ENCODE data around the gene LDHAL6B.
A peak's percentile ranks its signal among the peaks of the same experiment; 100 is the strongest.
"Not testable (repeated sequence)": the region's sequence is repeated elsewhere in the genome, so short reads cannot be mapped to it uniquely, and the experiment has no call there.

The LDHAL6B gene
- long read RNA-seq, donor 1, partial matches to known transcripts: 0 of 1 reads
- long read RNA-seq, donor 1, other reads (novel, unspliced or antisense): 0 of 1 reads
- long read RNA-seq, donor 2: 0 reads
- long read RNA-seq, donor 3, partial matches to known transcripts: 0 of 1 reads
- long read RNA-seq, donor 3, other reads (novel, unspliced or antisense): 0 of 1 reads
- long read RNA-seq, donor 4: 0 reads
- long read RNA-seq, donor 5: 0 reads
- long read RNA-seq, donor 6: 0 reads
- long read RNA-seq, donor 7: 0 reads
- long read RNA-seq, donor 8: 0 reads

DNA sequence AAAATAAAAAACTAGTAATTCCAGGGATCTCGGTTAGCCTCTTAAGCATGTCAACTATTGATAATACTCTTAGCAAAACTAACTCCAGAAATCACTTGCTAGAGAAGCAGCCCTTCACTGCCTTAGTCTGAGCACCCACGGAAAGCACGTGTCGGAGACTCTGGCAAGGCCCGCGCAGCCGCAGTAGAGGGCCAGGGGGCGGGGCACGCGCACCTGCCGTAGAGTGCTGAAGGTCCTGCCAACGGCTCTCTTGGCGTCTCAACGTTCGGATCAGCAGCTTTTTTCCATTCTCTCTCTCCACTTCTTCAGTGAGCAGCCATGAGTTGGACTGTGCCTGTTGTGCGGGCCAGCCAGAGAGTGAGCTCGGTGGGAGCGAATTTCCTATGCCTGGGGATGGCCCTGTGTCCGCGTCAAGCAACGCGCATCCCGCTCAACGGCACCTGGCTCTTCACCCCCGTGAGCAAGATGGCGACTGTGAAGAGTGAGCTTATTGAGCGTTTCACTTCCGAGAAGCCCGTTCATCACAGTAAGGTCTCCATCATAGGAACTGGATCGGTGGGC, at the start of gene LDHAL6B:
Gene LDHAL6B, plus strand, starts transcription at position 221 of the 561 bp plus-strand sequence. Its CDS starts 98 bp downstream, at position 319.
- no peak for DNase-seq

DNA sequence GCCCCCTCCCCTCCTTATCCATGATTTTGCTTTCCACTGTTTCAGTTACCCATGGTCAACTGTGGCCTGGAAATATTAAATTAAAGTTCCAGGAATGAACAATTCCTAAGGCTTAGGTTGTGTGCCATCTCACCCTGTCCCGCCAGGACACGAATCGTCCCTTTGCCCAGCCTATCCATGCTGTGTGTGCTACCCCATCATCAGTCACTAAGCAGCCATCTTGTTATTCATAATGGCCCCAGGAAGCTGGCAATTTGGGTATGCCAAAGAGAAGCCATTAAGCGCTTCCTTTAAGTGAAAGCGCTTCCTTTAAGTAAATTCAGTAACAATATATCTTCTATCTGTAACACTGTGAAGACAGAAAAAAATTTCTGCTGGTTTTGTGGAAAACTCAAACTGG, 49.2 kb upstream of the LDHAL6B start:
- DNase-seq: no peak

DNA sequence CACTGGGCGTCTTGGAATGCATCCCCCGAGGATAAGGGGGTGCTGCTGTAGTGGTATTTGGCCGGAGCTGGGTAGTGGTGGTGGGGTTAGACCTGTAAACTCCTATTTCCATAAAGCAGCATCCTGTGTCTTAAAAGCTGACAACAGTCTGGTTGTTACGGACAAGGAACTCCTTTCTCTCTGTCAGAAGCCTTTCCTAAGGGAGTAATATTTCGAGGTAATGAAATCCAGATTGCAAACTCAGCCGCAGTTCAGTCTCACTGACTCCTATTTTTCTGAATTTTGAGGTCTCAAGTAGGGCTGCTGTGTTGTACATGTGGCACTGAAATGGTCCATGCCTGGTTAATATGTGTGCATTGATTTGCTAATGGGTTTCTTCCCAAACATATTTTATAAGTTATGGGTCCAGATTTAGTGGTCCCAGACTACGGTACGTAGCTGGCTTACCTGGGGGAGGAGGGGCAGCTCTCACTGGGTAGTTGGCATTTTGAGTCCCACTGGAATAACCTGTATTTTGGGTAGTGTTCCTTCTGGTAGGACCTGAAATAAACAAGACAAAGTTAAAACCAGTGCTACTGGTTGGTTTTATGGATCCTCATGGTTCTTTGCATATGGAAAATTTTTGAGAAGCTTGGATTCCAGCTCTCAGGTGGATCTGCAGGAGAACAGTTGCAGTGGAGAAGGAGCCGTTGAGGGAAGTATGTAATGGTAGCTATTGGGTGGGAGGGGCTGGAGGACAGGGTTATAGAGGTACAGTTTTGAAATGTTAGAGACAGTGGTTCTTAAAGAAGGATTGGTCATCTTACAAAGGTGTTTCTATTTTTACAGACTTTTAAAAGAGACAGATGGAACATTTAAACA, 48.6 kb upstream of the LDHAL6B start:
- no peak for DNase-seq

GRCh38 chr15:59158701-59159034, 48.0 kb upstream of the LDHAL6B start:
- no peak for DNase-seq

DNA sequence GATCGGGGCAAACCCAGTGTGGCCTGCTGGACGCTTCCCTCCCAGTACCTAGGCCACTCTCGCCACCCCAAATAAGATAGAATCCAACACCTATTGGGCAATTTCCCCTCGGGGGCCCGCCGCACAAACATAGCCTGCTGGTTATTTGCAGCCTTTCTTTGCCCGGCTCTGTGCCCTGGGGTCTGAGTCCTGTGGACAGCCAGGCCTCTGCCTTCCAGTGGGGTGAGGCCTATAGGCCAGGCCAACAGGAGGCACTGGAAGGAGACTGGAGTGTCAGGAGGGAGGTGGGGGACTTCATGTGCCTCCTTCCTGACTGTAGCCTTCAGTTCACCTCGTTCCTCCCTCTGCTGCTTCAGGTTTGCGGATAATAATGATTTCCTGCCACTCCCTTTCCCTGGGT, 47.4 kb upstream of the LDHAL6B start:
- DNase-seq: no peak

DNA sequence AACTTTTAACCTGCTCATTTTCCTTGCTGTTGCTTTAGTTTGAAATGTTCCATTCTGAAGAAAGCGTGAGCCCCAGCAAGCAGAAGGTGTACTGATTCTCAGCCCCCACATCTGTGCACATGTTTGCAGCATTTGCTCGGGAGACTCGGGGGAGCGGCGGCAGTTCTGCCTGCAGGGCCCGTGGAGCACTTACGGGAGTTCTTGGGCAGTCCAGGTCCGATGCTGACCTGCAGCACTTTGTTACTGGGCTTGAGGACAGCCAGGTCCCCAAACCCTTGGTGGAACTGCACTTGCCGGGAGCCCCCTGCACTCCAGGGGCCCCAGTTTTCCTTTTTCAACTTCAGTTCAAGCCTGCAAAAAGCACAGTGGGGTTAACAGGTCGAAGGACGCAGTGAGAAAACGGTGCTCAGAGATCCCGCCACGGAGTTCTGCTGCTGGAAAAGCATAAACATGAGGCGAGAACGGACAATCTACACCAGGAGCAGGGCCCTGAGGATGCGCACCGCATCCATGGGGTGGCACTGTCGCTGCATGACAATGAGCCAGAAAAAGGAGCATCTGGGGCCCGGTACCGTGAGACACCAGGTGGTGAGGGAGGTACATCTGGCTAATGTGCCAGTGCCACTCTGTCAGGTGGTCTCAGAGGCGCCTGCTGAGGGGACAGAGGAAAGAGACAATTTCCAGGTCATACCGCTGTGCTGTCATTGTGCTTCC, 45.6 kb upstream of the LDHAL6B start:
- DNase-seq: peak; percentile 28

DNA sequence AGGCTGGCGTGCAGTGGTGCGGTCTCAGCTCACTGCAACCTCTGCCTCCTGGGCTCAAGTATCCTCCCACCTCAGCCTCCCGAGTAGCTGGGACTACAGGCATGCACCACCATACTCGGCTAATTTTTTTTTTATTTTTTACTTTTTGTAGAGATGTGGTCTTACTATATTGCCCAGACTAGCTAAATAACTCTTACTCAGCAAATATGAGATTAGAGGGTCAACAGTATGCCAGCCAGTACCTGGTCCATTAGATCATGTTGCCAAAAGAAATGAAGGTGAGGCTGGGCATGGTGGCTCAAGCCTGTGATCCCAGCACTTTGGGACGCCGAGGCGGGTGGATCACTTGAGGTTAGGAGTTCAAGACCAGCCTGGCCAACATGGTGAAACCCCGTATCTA, 44.6 kb upstream of the LDHAL6B start:
- not testable (repeated sequence) for DNase-seq

- DNase-seq: no peak
Observed at GRCh38 chr15:59165726-59166125, 40.9 kb upstream of the LDHAL6B start.

- no peak for DNase-seq
Observed at GRCh38 chr15:59166166-59166565, 40.5 kb upstream of the LDHAL6B start.

GRCh38 chr15:59166601-59167265, 39.9 kb upstream of the LDHAL6B start:
- DNase-seq: no peak

GRCh38 chr15:59168536-59168935, 38.1 kb upstream of the LDHAL6B start:
- DNase-seq: no peak

- DNase-seq: no peak
Observed at GRCh38 chr15:59169251-59169708, 37.4 kb upstream of the LDHAL6B start.

- DNase-seq: no peak
Observed at GRCh38 chr15:59170295-59171066, 36.2 kb upstream of the LDHAL6B start.

- no peak for DNase-seq
Observed at GRCh38 chr15:59171067-59171397, 35.6 kb upstream of the LDHAL6B start.

- DNase-seq: no peak
Observed at GRCh38 chr15:59172289-59172901, 34.2 kb upstream of the LDHAL6B start.

GRCh38 chr15:59173194-59173593, 33.4 kb upstream of the LDHAL6B start:
- DNase-seq: no peak

GRCh38 chr15:59174151-59174834, 32.4 kb upstream of the LDHAL6B start:
- no peak for DNase-seq

DNA sequence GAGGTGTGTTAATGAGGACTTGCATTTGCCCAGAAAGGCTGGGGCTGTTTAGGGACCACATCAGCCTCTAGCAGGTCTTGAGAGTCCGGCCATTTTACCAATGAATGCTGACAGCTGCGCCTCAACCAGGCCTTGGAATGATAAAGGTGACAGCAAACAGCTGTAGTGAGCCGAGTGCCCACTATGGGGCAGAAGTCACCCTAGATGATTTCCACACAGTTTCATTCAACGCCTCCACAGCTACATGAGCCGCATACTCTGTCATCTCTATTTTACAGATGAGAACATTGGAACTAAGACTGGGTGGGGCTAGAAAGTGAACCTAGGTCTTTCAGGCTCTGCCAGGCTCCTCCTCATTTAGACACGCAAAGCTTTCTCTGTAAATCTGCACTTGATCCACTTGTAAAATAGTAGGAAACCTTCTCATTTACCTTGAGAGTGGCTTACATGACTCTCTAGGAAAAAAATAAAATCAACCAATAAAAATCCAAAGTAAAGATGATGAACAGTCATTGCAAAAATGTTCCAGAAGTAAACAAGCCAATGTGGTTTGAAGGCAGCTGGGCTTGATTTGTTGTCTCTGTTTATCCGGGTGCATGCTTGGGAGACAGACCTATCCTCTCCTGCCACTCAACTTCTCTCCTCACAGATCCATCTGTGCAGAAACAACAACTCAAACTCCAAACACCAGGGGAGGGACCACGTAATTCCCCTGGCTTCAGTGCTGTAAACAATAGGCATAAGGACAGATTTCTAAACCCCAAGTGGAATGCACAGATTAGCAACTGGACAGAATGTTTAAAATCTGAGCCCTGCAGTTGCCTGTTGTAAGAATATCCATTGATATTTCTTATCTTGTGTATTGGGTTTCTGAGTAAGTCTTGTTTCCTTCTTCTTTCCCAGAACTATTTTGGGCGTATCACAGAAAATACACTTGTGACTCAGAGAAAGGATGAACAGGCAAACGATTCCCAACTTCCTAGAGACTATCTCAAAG, 31.5 kb upstream of the LDHAL6B start:
- DNase-seq: peak; percentile 33

Data from right kidney (tissue), 9 donors.